Keratinocyte (primary cell): ENCODE data around the gene TNFSF10. TPM values are rescaled to one million over a fixed set of nuclear protein-coding genes. Genes with fewer than 3 reads are reported as not detected.

ENCODE experiments used
- DNase-seq: peaks from one replicate; pipeline ENCODE4 v3.0.0-alpha.2; 2011; ENCODE audit warnings: low read depth, missing footprints, low spot score
- FAIRE-seq: peaks from 2 replicates; lab custom pipeline; 2011; peaks lifted over from hg19 to GRCh38; lab: Jason Lieb, UNC
- H2AFZ ChIP-seq: 2 replicates; pipeline ENCODE4 v1.6.0; 2012; ENCODE audit warnings: low read length, control low read depth, inconsistent platforms; ENCODE audit not compliant: control insufficient read depth
- H3K27ac ChIP-seq: 2 replicates; pipeline ENCODE4 v1.5.1; 2011; ENCODE audit warnings: low read length; ENCODE audit not compliant: control insufficient read depth, insufficient read depth
- H3K27me3 ChIP-seq: 3 replicates; pipeline ENCODE4 v1.6.0; 2011; ENCODE audit warnings: low read length; ENCODE audit not compliant: control insufficient read depth, insufficient read depth; ENCODE audit errors: extremely low read depth
- H3K36me3 ChIP-seq, 2 experiments: 2 replicates in 1 of 2; 3 replicates in 1 of 2; pipeline ENCODE4 v1.5.1; 2011; ENCODE audit warnings: low read length in 2 of 2, mild to moderate bottlenecking in 1 of 2; ENCODE audit not compliant: control insufficient read depth in 2 of 2, insufficient read depth in 2 of 2; ENCODE audit errors: extremely low read depth in 1 of 2
- H3K4me1 ChIP-seq: 3 replicates; pipeline ENCODE4 v1.5.1; 2011; ENCODE audit warnings: low read length; ENCODE audit not compliant: control insufficient read depth, insufficient read depth; ENCODE audit errors: extremely low read depth
- H3K4me2 ChIP-seq: 3 replicates; pipeline ENCODE4 v1.6.0; 2011; ENCODE audit warnings: low read depth, low read length; ENCODE audit not compliant: control insufficient read depth, insufficient read depth; ENCODE audit errors: extremely low read depth
- H3K4me3 ChIP-seq, 3 experiments: fragments of 200-600 bp in 1 of 3; sonication (generic) in 1 of 3; 2 replicates in 2 of 3; 3 replicates in 1 of 3; pipeline ENCODE4 v1.5.1; 2011 to 2016; ENCODE audit warnings: low read length in 3 of 3, mild to moderate bottlenecking in 3 of 3, control low read depth in 2 of 3, inconsistent platforms in 1 of 3, low read depth in 1 of 3, mixed read lengths in 1 of 3, mixed run types in 1 of 3, moderate library complexity in 1 of 3; ENCODE audit not compliant: control insufficient read depth in 2 of 3, insufficient read depth in 2 of 3; ENCODE audit errors: extremely low read depth in 1 of 3
- H3K79me2 ChIP-seq: 2 replicates; pipeline ENCODE4 v1.6.0; 2012; ENCODE audit warnings: low read length; ENCODE audit not compliant: control insufficient read depth, insufficient read depth
- H3K9ac ChIP-seq: 3 replicates; pipeline ENCODE4 v1.6.0; 2011; ENCODE audit warnings: low read length; ENCODE audit not compliant: control insufficient read depth, insufficient read depth; ENCODE audit errors: extremely low read depth
- H3K9me1 ChIP-seq: 3 replicates; pipeline ENCODE4 v1.6.0; 2011; ENCODE audit warnings: low read length; ENCODE audit not compliant: control insufficient read depth, insufficient read depth; ENCODE audit errors: extremely low read depth
- H3K9me3 ChIP-seq: 2 replicates; pipeline ENCODE4 v1.5.1; 2012; ENCODE audit warnings: low read depth, low read length; ENCODE audit not compliant: control insufficient read depth
- H4K20me1 ChIP-seq: 3 replicates; pipeline ENCODE4 v1.6.0; 2011; ENCODE audit warnings: low read length; ENCODE audit not compliant: control insufficient read depth, insufficient read depth; ENCODE audit errors: extremely low read depth
- EZH2 ChIP-seq: IDR thresholded peaks from one replicate; pipeline ENCODE4 v1.6.1; 2012; ENCODE audit warnings: inconsistent platforms, mild to moderate bottlenecking, low read length, moderate library complexity
- dilution Hi-C: fragments of 300-500 bp; cut with MboI; formaldehyde crosslinking; loops from one replicate; pipeline ENCODE4 v1.7.0; 2020; ENCODE audit warnings: low sequenced_read_pairs; ENCODE audit not compliant: extremely low pct_ligation_motif_present
- polyA plus RNA-seq, 5 experiments: library from polyadenylated mRNA; depleted of rRNA in 3 of 5; stranded (reverse) in 3 of 5; stranded (forward) in 1 of 5; unstranded in 1 of 5; fragments of >200 nt; gene quantifications; 1 replicate in 1 of 5; 2 replicates in 3 of 5; 3 replicates in 1 of 5; pipeline versions ENCODE4 v1.2.1 to v1.2.3, GENCODE V29; 2011 to 2012; ENCODE audit warnings: missing spikeins in 2 of 5, low read depth in 1 of 5, low replicate concordance in 1 of 5
- TF ChIP-seq, protein P1 (sequence below), 3 experiments: IDR thresholded peaks in 1 of 3; conservative IDR thresholded peaks in 1 of 3; optimal IDR thresholded peaks in 1 of 3; 2 replicates in 2 of 3; 3 replicates in 1 of 3; pipeline versions ENCODE3 to v1.5.1; 2011; ENCODE audit warnings: low read length in 3 of 3, mild to moderate bottlenecking in 3 of 3, moderate library complexity in 2 of 3, control low read depth in 1 of 3, inconsistent platforms in 1 of 3; ENCODE audit not compliant: insufficient read depth in 2 of 3; ENCODE audit errors: extremely low read depth in 1 of 3

Gene TNFSF10
- polyA plus RNA-seq, 1 donor (not counting 4 experiments of a cell fraction or from before 2014, with no cell fraction given): 21.7 TPM

DNA sequence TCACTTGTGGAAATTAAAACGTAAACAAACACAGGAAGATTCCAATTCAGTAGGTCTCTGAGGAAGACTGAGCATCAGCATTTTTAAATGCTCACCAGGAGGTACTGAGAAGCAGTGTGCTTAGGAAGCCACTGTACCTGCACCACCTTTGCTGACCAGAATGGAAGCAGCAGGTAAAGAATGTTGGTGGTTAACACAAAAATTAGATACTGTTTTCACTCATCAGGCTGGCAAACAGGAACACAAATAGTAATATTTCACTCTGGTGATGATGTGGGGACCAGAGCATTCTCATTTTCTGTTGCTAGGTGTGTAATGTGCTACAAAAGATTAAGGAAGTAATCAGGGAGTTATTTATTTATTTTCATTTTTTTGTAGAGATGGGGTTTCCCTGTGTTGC lies 45.1 kb downstream of the TNFSF10 start:
- no peaks in the 10 kb centered on the region for H3K9me3 ChIP-seq
- H2AFZ ChIP-seq: peak overlapping the region; percentile 25
- H3K9me1 ChIP-seq: no peaks in the 10 kb centered on the region
- no peaks in the 10 kb centered on the region for H3K79me2 ChIP-seq
- no peaks in the 10 kb centered on the region for H3K36me3 ChIP-seq
- H4K20me1 ChIP-seq: no peaks in the 10 kb centered on the region
- TF ChIP-seq, protein P1, sequence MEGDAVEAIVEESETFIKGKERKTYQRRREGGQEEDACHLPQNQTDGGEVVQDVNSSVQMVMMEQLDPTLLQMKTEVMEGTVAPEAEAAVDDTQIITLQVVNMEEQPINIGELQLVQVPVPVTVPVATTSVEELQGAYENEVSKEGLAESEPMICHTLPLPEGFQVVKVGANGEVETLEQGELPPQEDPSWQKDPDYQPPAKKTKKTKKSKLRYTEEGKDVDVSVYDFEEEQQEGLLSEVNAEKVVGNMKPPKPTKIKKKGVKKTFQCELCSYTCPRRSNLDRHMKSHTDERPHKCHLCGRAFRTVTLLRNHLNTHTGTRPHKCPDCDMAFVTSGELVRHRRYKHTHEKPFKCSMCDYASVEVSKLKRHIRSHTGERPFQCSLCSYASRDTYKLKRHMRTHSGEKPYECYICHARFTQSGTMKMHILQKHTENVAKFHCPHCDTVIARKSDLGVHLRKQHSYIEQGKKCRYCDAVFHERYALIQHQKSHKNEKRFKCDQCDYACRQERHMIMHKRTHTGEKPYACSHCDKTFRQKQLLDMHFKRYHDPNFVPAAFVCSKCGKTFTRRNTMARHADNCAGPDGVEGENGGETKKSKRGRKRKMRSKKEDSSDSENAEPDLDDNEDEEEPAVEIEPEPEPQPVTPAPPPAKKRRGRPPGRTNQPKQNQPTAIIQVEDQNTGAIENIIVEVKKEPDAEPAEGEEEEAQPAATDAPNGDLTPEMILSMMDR (optimal IDR thresholded peaks at IDR 0.05 in 1 of 3, IDR thresholded peaks at IDR 0.05 in 1 of 3, conservative IDR thresholded peaks at IDR 0.05 in 1 of 3; ENCODE audit: extremely low read depth in 1 of 3, insufficient read depth in 2 of 3, low read length in 3 of 3): no peak
- TF ChIP-seq EZH2: no peak
- no peak overlapping the region for H3K27ac ChIP-seq
- DNase-seq (no peak), FAIRE-seq (no peak)
- no peak overlapping the region for H3K4me3 ChIP-seq
- H3K27me3 ChIP-seq: no peaks in the 10 kb centered on the region
- dilution Hi-C loops: no loop called here
- H3K4me2 ChIP-seq: no peak overlapping the region
- peaks cover 13% of the 10 kb centered on the region for H3K4me1 ChIP-seq
- no peak overlapping the region for H3K9ac ChIP-seq

DNA sequence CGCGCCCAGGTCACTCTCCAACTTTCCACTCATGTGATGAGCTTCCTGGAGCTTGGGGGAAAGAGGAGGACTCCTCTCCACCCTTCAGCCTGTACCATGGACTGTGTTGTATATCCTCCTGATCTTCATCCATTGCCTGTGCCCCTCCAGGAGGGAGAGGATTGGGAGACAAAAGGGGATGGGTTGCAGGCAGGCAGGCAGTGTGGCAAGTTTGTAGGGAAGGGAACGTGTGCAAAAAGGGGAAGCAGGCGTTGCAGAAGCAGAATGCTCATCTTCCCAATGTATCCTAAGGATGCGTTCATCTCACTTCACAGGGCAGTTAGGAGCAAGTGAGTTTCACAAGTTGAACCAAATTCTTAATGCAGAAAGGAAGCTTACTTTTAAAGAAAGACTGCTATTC lies 46.9 kb downstream of the TNFSF10 start:
- H3K9me3 ChIP-seq: no peaks in the 10 kb centered on the region
- H3K27ac ChIP-seq: peak overlapping the region; percentile 69
- no peak for TF ChIP-seq EZH2
- TF ChIP-seq, protein P1 (optimal IDR thresholded peaks at IDR 0.05 in 1 of 3, IDR thresholded peaks at IDR 0.05 in 1 of 3, conservative IDR thresholded peaks at IDR 0.05 in 1 of 3; ENCODE audit: extremely low read depth in 1 of 3, insufficient read depth in 2 of 3, low read length in 3 of 3): no peak
- H3K27me3 ChIP-seq: no peaks in the 10 kb centered on the region
- no peaks in the 10 kb centered on the region for H3K36me3 ChIP-seq
- peak overlapping the region in 2 of 3 experiments; percentile 44 to 71 for H3K4me3 ChIP-seq
- peak overlapping the region; percentile 57 for H3K9ac ChIP-seq
- DNase-seq (no peak), FAIRE-seq (peak; percentile 68)
- peak overlapping the region; percentile 23 for H2AFZ ChIP-seq
- no peaks in the 10 kb centered on the region for H3K9me1 ChIP-seq
- H3K4me1 ChIP-seq: peaks cover 13% of the 10 kb centered on the region
- no peaks in the 10 kb centered on the region for H3K79me2 ChIP-seq
- H4K20me1 ChIP-seq: no peaks in the 10 kb centered on the region
- peak overlapping the region; percentile 63 for H3K4me2 ChIP-seq
- dilution Hi-C loops: no loop called here
